Embryonic facial prominence (tissue), 1 donor: ENCODE data around the gene TF.

Experiments
- DNase-seq: peaks from one replicate; pipeline ENCODE4 v3.0.0-alpha.2; 2016; ENCODE audit errors: extremely low spot score

The TF gene

GRCh38 chr3:133834621-133835417, 88.6 kb downstream of the TF start:
- no peak for DNase-seq

- no peak for DNase-seq
Observed at GRCh38 chr3:133835418-133835743, 89.2 kb downstream of the TF start.

- DNase-seq: no peak
Observed at GRCh38 chr3:133835961-133836360, 89.8 kb downstream of the TF start.

- DNase-seq: no peak
Observed at GRCh38 chr3:133836497-133837158, 90.4 kb downstream of the TF start.

GRCh38 chr3:133837487-133838295, 91.5 kb downstream of the TF start:
- no peak for DNase-seq

GRCh38 chr3:133838296-133838789, 92.2 kb downstream of the TF start:
- DNase-seq: no peak

GRCh38 chr3:133838916-133839800, 93.0 kb downstream of the TF start:
- no peak for DNase-seq

GRCh38 chr3:133840055-133840737, 94.0 kb downstream of the TF start:
- DNase-seq: no peak

- DNase-seq: no peak
Observed at GRCh38 chr3:133840767-133841166, 94.6 kb downstream of the TF start.

GRCh38 chr3:133841196-133841595, 95.0 kb downstream of the TF start:
- no peak for DNase-seq

- no peak for DNase-seq
Observed at GRCh38 chr3:133842158-133842557, 96.0 kb downstream of the TF start.

GRCh38 chr3:133843634-133844033, 97.4 kb downstream of the TF start:
- DNase-seq: no peak

GRCh38 chr3:133845127-133845526, 98.9 kb downstream of the TF start:
- DNase-seq: no peak
